ENCODE data around the gene SLC2A3. TPM values are rescaled to one million over a fixed set of nuclear protein-coding genes. Genes with fewer than 3 reads are reported as not detected.
A peak's percentile ranks its signal among the peaks of the same experiment; 100 is the strongest.
"Not testable (repeated sequence)": the region's sequence is repeated elsewhere in the genome, so short reads cannot be mapped to it uniquely, and the experiment has no call there.

Gene SLC2A3
- polyA plus RNA-seq, 1 donor from 2014 or later: 65.3 TPM

DNA sequence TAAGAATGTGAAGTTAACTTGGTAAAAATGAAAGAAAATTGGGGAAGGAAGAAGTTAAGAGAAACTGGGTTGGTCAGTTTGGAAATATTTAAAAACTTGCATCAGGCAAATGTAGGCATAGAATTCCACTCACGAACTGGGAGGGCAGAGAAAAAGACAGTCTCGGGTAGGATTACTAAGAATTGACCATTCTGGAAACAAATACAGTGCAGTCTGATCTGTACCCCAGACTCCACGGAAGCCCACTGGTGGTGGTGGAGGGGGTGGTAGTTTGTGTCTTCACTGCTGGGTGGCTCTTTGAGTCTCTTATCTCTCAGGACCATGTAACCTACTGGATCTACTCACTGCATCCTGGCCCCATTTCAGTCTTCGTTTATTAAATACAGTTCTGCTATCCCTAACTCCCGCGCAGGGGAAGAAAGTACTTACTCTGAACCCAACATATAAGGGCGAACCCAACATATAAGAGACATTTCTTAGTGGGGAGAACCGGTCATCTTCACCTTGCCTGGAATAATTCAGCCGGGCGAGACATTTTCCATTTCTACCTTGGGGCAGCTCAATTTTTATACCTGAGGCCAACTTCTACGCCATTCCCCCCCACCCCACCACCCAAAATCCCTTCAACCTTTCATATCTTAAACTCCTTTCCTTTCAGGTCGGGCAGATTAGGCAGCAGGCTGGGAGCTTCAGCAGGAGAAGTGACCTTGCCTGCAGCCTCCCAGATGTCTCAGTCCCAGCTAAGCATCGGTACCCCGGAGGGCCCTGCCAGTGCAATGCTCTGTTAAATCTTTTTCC is 1.7 kb downstream of the SLC2A3 start:
- Mint-ChIP-seq H3K27me3 (no peaks in the 10 kb centered on the region), H3K4me3 (no peak overlapping the region)

DNA sequence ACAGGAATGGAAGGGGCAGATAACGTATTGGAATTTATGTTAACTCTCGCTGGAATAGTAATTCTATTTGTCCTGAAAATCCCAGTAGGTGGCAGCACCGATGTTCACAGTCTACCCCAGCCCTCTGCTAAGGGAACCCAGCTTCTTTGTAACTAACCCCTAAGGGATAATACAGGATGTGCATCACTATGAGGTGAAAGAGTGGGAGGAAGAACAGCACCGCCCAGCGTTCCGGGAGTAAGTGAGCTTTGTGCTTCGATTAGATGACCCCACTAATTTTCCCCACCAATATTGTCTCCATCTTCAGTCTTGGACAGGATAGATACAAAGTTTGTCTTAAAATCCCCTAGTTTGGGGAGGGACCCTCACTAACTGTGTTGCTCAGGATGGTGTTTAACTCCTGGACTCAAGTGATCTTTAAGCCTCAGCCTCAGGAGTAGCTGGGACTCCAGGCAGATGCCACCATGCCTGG is 2.7 kb downstream of the SLC2A3 start:
- H3K9me3 Mint-ChIP-seq: no peaks in the 10 kb centered on the region
- peaks cover 6% of the 10 kb centered on the region for H3K36me3 Mint-ChIP-seq
- peaks cover 0 to 10% (median 5%) of the 10 kb centered on the region in 3 donors for H3K4me1 Mint-ChIP-seq
- no peaks in the 10 kb centered on the region for H3K27me3 Mint-ChIP-seq
- H3K27ac Mint-ChIP-seq: no peak overlapping the region
- no peak overlapping the region for H3K4me3 Mint-ChIP-seq

More for the DNA sequence above, 1.7 kb downstream of the SLC2A3 start:
- Mint-ChIP-seq H3K4me1 (peaks cover 0 to 10% (median 5%) of the 10 kb centered on the region in 3 donors), H3K27ac (no peak overlapping the region), H3K9me3 (no peaks in the 10 kb centered on the region), H3K36me3 (peaks cover 6% of the 10 kb centered on the region)

DNA sequence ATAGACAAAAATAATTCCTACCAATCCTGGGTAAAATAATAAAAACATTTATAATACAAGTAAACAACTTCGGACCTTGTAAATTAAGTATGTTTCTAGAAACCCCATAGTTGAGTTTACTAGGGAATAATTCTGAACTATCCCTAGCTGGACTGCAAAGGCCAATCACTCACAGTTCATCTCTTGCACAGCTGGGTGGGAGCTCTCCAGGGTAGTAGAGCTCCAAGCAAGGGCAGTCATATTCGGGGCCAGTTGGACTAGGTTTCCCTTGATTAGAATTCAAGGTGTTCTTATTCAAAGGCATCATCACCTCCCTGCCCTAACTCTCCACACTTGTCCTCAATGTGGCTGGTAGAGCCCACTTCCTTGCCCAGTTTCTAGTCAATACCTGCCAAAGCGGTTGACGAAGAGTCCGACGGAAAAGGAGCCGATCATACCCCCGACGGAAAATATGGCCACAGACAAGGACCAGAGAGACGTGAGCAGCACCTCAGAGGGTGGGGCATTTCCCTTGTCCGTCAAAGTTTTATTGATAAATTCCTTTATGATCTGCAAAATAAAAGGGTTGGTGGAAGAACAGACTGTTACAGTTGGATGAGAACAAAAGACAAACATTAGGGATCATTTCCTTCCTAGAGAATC is 3.3 kb downstream of the SLC2A3 start:
- H3K36me3 Mint-ChIP-seq, H3K27me3 Mint-ChIP-seq, H3K9me3 Mint-ChIP-seq, H3K4me1 Mint-ChIP-seq, H3K4me3 Mint-ChIP-seq, H3K27ac Mint-ChIP-seq: not testable (repeated sequence)

DNA sequence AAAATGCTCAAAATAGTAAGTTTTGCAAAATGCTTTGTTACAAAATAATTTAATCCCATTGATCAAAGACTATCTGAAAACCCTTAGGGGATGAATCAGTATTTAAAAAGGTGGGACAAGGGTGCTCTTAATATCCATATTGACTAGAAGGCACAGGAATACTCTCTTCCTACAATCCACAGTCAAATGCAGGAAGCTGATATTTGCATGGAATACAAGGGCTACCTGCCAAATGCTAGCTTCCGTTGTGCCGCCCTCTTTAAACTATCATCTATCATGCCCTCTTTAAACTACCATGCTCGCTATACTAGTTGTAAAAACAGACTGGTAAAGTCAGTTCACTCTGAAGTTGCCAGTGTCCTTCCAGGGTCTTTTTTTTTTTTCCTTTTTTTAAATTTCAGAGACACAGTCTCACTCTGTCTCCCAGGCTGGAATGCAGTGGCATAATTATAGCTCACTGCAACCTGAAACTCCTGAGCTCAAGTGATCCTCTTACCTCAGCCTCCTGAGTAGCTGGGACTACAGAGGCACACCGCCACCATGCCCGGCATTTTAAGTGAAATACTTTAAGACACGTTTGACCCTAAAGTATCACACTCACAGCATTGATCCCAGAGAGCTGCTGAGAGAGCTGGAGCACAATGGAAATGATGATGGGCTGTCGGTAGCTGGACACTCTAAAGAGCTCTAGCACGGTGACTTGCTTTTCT is 6.7 kb downstream of the SLC2A3 start:
- Mint-ChIP-seq H3K4me1 (peaks cover 0 to 6% (median 0%) of the 10 kb centered on the region in 3 donors), H3K4me3 (no peak overlapping the region), H3K27me3 (no peaks in the 10 kb centered on the region), H3K36me3 (peaks cover 6% of the 10 kb centered on the region), H3K27ac (peak overlapping the region in 1 of 3 donors; percentile 44), H3K9me3 (no peaks in the 10 kb centered on the region)

DNA sequence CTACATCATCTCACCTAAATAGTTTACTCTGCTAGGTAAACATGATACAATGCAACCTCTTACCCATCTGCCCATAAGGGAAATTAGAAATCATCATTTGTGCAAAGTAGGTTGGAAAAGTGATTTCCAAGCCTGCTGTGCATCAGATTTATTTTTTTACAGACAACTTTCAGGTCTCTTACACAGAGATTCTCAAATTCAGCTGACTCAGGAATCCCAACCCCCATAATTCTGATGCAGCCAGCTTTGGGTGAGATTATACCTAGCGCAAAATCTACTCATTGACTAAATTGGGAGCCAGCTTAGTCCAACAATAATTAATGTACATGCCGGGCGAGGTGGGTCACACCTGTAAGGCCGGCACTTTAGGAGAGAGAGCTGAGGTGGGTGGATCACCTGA is 8.5 kb downstream of the SLC2A3 start:
- no peaks in the 10 kb centered on the region for H3K9me3 Mint-ChIP-seq
- peaks cover 0 to 6% (median 2%) of the 10 kb centered on the region in 3 donors for H3K4me1 Mint-ChIP-seq
- no peak overlapping the region for H3K4me3 Mint-ChIP-seq
- peaks cover 8% of the 10 kb centered on the region for H3K36me3 Mint-ChIP-seq
- no peaks in the 10 kb centered on the region for H3K27me3 Mint-ChIP-seq
- H3K27ac Mint-ChIP-seq: peak overlapping the region in 1 of 3 donors; percentile 7

DNA sequence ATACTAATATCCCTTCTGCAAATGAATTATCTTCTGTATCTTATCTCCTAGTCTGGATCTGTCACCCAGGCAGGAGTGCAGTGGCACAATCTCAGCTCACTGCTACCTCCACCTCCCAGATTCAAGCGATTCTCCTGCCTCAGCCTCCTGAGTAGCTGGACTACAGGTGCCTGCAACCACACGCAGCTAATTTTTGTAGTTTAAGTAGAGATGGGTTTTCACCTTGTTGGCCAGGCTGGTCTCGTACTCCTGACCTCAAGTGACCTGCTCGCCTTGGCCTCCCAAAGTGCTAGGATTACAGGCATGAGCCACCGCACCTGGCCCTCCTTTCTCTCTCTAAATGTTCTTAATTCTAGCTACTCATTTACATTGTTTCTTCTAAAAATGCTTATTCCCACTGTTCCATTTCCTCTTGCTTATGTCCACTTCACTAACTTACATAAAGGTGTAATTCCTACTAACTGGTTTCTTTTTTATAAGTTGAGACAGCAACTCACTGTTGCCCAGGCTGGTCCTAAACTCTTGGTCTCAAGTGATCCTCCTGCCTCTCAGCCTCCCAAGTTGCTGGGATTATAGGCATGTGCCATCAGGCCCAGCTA is 9.8 kb downstream of the SLC2A3 start:
- H3K4me3 Mint-ChIP-seq, H3K36me3 Mint-ChIP-seq, H3K27me3 Mint-ChIP-seq, H3K9me3 Mint-ChIP-seq, H3K4me1 Mint-ChIP-seq: not testable (repeated sequence)
- H3K27ac Mint-ChIP-seq: peak overlapping the region; percentile 13 to 33 (median 20)

DNA sequence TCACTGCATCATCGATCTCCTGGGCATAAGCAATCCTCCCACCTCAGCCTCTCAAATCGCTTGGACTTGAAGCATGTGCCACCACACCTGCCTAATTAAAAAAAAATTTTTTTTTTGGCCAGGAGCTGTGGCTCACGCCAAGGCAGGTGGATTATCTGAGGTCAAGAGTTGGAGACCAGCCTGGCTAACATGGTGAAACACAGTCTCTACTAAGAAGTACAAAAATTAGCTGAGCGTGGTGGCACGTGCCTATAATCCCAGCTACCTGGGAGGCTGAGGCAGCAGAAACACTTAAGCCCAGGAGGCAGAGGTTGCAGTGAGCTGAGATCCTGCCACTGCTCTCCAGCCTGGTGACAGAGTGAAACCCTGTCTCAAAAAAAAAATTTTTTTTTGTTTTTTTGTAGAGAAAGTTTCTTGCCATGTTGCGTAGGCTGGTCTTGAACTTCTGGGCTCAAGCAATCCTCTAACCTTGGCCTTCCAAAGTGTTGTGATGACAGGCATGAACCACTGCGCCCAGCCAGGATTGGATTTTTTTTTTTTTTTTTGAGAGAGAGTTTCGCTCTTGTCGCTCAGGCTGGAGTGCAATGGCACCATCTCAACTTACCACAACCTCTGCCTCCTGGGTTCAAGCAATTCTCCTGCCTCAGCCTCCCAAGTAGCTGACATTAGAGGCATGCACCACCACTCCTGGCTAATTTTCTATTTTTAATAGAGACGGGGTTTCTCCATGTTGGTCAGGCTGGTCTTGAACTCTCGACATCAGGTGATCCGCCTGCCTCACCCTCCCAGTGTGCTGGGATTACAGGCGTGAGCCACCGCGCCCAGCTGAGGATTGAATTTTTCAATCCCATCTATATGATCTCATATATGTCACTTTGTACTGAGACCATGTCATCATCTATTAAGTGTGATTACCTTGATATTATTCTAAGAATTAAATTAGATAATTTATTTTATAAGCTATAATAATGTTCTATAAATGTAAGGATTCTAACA is 12.4 kb downstream of the SLC2A3 start:
- H3K4me1 Mint-ChIP-seq: peaks cover 2 to 10% (median 5%) of the 10 kb centered on the region in 3 donors
- H3K36me3 Mint-ChIP-seq: peaks cover 12% of the 10 kb centered on the region
- no peaks in the 10 kb centered on the region for H3K9me3 Mint-ChIP-seq
- H3K27ac Mint-ChIP-seq: peak overlapping the region in 2 of 3 donors; percentile 53 to 84
- peak overlapping the region in 1 of 4 donors; percentile 50 for H3K4me3 Mint-ChIP-seq
- no peaks in the 10 kb centered on the region for H3K27me3 Mint-ChIP-seq

DNA sequence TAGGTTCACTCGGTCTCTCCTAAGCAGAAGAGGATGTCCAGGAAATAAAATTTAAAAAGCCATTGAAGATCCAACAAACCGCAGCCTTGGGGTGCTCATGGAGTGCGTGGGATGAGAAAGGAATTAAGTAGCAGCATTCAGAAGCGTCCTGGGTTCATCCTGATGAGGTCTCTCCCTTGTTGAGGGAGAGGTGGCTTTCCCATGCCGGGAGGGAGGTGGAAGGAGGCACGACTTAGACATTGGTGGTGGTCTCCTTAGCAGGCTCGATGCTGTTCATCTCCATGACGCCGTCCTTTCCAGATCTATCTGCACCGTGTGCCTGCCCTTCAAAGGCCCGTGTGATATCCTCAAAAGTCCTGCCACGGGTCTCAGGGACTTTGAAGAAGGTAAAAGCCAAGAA is 14.8 kb downstream of the SLC2A3 start:
- not testable (repeated sequence) for H3K4me3 Mint-ChIP-seq, H3K9me3 Mint-ChIP-seq, H3K27me3 Mint-ChIP-seq, H3K4me1 Mint-ChIP-seq
- H3K27ac Mint-ChIP-seq: peak overlapping the region in 1 of 3 donors; percentile 64
- peaks cover 12% of the 10 kb centered on the region for H3K36me3 Mint-ChIP-seq

DNA sequence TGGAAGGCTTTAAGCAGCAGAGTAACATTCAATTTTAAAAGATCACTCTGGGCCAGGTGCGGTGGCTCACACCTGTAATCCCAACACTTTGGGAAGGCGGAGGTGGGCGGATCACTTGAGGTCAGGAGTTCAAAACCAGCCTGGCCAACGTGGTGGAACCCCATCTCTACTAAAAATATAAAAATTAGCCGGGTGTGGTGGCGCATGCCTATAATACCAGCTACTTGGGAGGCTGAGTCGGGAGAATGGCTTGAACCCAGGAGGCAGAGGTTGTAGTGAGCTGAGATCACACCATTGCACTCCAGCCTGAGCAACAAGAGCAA is 17.8 kb downstream of the SLC2A3 start:
- not testable (repeated sequence) for H3K27ac Mint-ChIP-seq, H3K4me1 Mint-ChIP-seq, H3K4me3 Mint-ChIP-seq, H3K27me3 Mint-ChIP-seq, H3K9me3 Mint-ChIP-seq
- H3K36me3 Mint-ChIP-seq: peaks cover 10% of the 10 kb centered on the region

DNA sequence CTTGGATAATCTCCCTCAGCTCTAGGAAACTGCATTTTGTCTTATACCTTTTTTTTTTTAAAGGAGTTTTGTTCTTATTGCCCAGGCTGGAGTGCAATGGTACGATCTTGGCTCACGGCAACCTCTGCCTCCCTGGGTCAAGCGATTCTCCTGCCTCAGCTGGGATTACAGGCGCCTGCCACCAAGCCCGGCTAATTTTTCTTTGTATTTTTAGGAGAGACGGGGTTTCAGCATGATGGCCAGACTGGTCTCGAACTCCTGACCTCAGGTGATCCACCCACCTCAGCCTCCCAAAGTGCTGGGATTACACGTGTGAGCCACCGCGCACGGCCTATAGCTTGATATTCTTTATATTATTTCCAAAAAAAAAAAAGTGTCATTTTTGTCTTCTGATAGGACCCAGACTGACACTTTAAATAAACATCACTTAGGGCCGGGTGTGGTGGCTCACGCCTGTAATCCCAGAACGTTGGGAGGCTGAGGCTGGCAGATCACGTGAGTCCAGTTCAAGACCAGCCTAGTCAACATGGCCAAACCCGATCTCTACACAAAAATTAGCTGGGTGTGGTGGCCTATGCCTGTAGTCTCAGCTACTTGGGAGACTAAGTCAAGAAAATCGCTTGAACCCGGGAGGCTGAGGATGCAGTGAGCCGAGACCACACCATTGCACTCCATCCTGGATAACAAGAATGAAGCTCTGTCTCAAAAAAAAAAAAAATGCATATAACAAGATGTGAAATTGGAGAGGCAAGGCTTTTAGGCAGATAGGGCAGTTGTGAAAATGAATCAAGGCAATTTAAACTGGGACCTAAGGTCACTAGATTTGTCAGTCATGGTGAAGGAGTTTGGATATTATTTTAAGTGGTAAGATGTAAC is 18.4 kb downstream of the SLC2A3 start:
- Mint-ChIP-seq H3K27ac (no peak overlapping the region), H3K36me3 (peaks cover 10% of the 10 kb centered on the region), H3K4me1 (peaks cover 1 to 9% (median 5%) of the 10 kb centered on the region in 3 donors)

DNA sequence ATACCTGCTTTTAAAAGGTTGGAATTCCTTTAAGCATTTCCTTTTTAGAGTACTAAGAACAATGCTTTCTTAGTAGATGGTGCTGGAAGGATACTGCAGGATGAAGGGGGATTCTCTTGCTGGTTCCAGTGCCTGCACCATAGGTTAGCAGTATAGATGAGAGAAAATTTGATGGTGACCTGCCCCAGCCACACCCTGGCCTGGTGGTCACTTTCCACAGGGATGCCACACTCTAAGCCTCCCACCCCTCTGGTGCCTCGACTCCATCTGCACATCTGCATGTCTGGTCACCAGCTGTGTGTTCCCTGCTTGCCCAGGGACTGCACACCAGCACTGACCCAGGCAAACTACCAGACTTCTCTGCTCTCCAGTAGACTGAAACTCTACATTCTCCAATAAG is 19.1 kb downstream of the SLC2A3 start:
- no peaks in the 10 kb centered on the region for H3K9me3 Mint-ChIP-seq
- H3K27ac Mint-ChIP-seq: no peak overlapping the region
- H3K27me3 Mint-ChIP-seq: no peaks in the 10 kb centered on the region
- H3K4me3 Mint-ChIP-seq: no peak overlapping the region
- peaks cover 10% of the 10 kb centered on the region for H3K36me3 Mint-ChIP-seq
- H3K4me1 Mint-ChIP-seq: peaks cover 1 to 6% (median 5%) of the 10 kb centered on the region in 3 donors

More for the DNA sequence above, 18.4 kb downstream of the SLC2A3 start:
- Mint-ChIP-seq H3K27me3 (no peaks in the 10 kb centered on the region), H3K4me3 (no peak overlapping the region), H3K9me3 (no peaks in the 10 kb centered on the region)

DNA sequence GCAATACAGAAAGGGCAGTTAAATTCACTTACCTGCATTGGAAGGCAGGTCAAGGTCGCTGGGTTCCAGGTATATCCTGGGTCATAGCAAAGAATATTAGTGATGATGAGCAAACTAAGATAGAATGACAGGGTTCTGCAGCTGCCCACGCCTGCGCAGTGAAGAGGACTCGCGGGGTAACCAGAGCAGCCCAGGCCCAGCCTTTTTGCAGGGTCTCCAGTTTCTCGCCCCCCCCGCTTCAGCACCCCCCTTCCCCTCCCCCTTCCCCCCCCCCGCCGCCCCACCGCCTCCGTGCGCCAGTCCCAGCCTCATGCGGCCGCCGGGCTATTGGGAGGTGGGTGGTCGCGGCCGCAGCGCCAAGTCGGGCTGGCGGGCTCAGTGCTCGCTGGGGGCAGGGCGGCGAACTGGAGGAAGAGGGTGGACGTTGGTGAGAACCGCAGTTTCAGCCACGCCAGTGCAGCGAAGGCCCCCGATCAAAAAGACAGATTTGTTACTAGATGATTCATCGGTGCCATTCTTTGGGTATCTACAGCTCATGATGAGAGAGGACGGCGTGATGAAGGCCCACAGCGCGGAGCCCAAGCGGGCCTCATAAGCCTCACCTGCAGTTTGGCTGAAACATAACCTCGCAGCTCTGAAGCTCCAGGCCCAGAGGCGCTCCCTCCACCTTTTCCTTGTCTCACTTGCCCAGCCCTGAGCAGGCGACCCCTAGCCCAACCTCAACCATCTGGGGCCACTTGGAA is 20.2 kb downstream of the SLC2A3 start:
- Mint-ChIP-seq H3K36me3 (peaks cover 10% of the 10 kb centered on the region), H3K27me3 (no peaks in the 10 kb centered on the region), H3K27ac (no peak overlapping the region), H3K9me3 (no peaks in the 10 kb centered on the region), H3K4me1 (peaks cover 1 to 5% (median 5%) of the 10 kb centered on the region in 3 donors), H3K4me3 (no peak overlapping the region)

DNA sequence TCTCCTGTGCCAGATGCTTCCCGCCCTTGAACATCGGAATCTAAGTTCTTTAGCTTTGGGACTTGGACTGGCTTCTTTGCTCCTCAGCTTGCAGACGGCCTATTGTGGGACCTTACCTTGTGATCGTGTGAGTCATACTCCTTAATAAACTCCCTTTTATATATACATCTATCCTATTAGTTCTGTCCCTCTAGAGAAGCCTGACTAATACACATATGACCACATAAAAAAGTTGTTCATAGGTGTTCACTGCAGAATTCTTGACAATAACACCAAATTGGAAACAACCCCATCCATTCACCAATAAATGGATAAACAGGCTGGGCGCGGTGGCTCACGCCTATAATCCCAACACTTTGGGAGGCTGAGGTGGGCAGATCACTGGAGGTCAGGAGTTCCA is 25.9 kb downstream of the SLC2A3 start:
- not testable (repeated sequence) for H3K27me3 Mint-ChIP-seq, H3K36me3 Mint-ChIP-seq, H3K4me1 Mint-ChIP-seq, H3K27ac Mint-ChIP-seq, H3K9me3 Mint-ChIP-seq, H3K4me3 Mint-ChIP-seq

Measured in IgD-negative memory B cell (primary cell).